HepG2 (cell line): Measurements from ENCODE around the gene IWS1. TPM values are rescaled to one million over a fixed set of nuclear protein-coding genes. Genes with fewer than 3 reads are reported as not detected.

Experiments used
- ARNTL ChIP-seq: sonication (generic); formaldehyde crosslinking; IDR thresholded peaks from 2 replicates; pipeline ENCODE4 v1.4.0; 2020; ENCODE audit warnings: mild to moderate bottlenecking, missing genetic modification reagents
- CENPT ChIP-seq: sonication (generic); formaldehyde crosslinking; IDR thresholded peaks from 2 replicates; pipeline ENCODE4 v1.8.0; 2022; ENCODE audit warnings: low read depth, mild to moderate bottlenecking, moderate library complexity, missing genetic modification reagents
- KAT7 ChIP-seq: IDR thresholded peaks from 2 replicates; pipeline ENCODE4 v1.6.1; 2018; ENCODE audit warnings: borderline replicate concordance, missing compliant biosample characterization
- KLF13 ChIP-seq: sonication (generic); formaldehyde crosslinking; IDR thresholded peaks from 2 replicates; pipeline ENCODE4 v1.4.0; 2020; ENCODE audit warnings: mild to moderate bottlenecking, missing genetic modification reagents
- MTF1 ChIP-seq: sonication (generic); formaldehyde crosslinking; IDR thresholded peaks from 2 replicates; pipeline ENCODE4 v1.5.0; 2020; ENCODE audit warnings: missing genetic modification reagents
- NFE2L2 ChIP-seq: fragments of 150-350 bp; IDR thresholded peaks from 2 replicates; pipeline ENCODE4 v1.6.1; 2014; ENCODE audit warnings: low read length
- NFIC ChIP-seq: IDR thresholded peaks from 2 replicates; pipeline ENCODE4 v1.6.1; 2012; ENCODE audit warnings: mild to moderate bottlenecking, low read length, inconsistent platforms
- PRMT3 ChIP-seq: sonication (generic); formaldehyde crosslinking; IDR thresholded peaks from 2 replicates; pipeline ENCODE4 v1.8.1; 2022; ENCODE audit warnings: low read depth, mild to moderate bottlenecking, moderate library complexity, missing genetic modification reagents, borderline replicate concordance
- RAD51 ChIP-seq: fragments of 450-650 bp; IDR thresholded peaks from 2 replicates; pipeline ENCODE4 v1.6.1; 2016; ENCODE audit warnings: borderline replicate concordance
- RFX5 ChIP-seq: IDR thresholded peaks from 2 replicates; pipeline ENCODE4 v1.6.1; 2011; ENCODE audit warnings: low read depth, low read length, improper control_type of control experiment
- SMARCE1 ChIP-seq: fragments of 450-650 bp; IDR thresholded peaks from 2 replicates; pipeline ENCODE4 v1.6.1; 2017; ENCODE audit warnings: borderline replicate concordance
- TBL1XR1 ChIP-seq: fragments of 150-350 bp; IDR thresholded peaks from 2 replicates; pipeline ENCODE4 v1.6.1; 2014; ENCODE audit warnings: borderline replicate concordance, low read length; ENCODE audit not compliant: partially characterized antibody
- TBP ChIP-seq: sonication (generic); formaldehyde crosslinking; IDR thresholded peaks from 2 replicates; pipeline ENCODE4 v1.5.0; 2020; ENCODE audit warnings: missing genetic modification reagents
- YY1 ChIP-seq: IDR thresholded peaks from 2 replicates; pipeline ENCODE4 v1.6.1; 2011; ENCODE audit warnings: low read length, low read depth, moderate library complexity, mild to moderate bottlenecking; ENCODE audit not compliant: insufficient read depth, insufficient replicate concordance
- ZFP41 ChIP-seq: sonication (generic); formaldehyde crosslinking; IDR thresholded peaks from 2 replicates; pipeline ENCODE4 v1.4.0; 2020; ENCODE audit warnings: mild to moderate bottlenecking, missing genetic modification reagents, borderline replicate concordance
- ZNF34 ChIP-seq: sonication (generic); formaldehyde crosslinking; IDR thresholded peaks from 2 replicates; pipeline ENCODE4 v1.4.0; 2020; ENCODE audit warnings: mild to moderate bottlenecking, missing genetic modification reagents, borderline replicate concordance
- ZNF484 ChIP-seq: sonication (generic); formaldehyde crosslinking; IDR thresholded peaks from 2 replicates; pipeline ENCODE4 v1.5.1; 2020; ENCODE audit warnings: mild to moderate bottlenecking, low read depth, missing genetic modification reagents, borderline replicate concordance
- ZNF552 ChIP-seq: sonication (generic); formaldehyde crosslinking; IDR thresholded peaks from 2 replicates; pipeline ENCODE4 v1.9.0; 2022; ENCODE audit warnings: missing genetic modification reagents, mild to moderate bottlenecking, borderline replicate concordance
- ZNF577 ChIP-seq: sonication (generic); formaldehyde crosslinking; IDR thresholded peaks from 2 replicates; pipeline ENCODE4 v1.4.0; 2020; ENCODE audit warnings: mild to moderate bottlenecking, low read depth, missing genetic modification reagents, borderline replicate concordance
- ZNF629 ChIP-seq: sonication (generic); formaldehyde crosslinking; conservative IDR thresholded peaks from 2 replicates; pipeline ENCODE4 v1.5.0; 2020; ENCODE audit warnings: missing genetic modification reagents
- ZNF773 ChIP-seq: sonication (generic); formaldehyde crosslinking; IDR thresholded peaks from 2 replicates; pipeline ENCODE4 v1.4.0; 2020; ENCODE audit warnings: missing genetic modification reagents, borderline replicate concordance
- ZNF83 ChIP-seq: sonication (generic); formaldehyde crosslinking; IDR thresholded peaks from 2 replicates; pipeline ENCODE4 v1.4.0; 2020; ENCODE audit warnings: missing genetic modification reagents, mild to moderate bottlenecking, borderline replicate concordance
- ZSCAN30 ChIP-seq: sonication (generic); formaldehyde crosslinking; IDR thresholded peaks from 2 replicates; pipeline ENCODE4 v1.5.0; 2020; ENCODE audit warnings: mild to moderate bottlenecking, missing genetic modification reagents
- polyA plus RNA-seq, 8 experiments: library from polyadenylated mRNA; depleted of rRNA in 3 of 8; stranded (reverse) in 7 of 8; unstranded in 1 of 8; fragments of >200 nt; fragmentation: Illumina TruSeq in 4 of 8; extraction: Trizol in 4 of 8; gene quantifications; 2 replicates each; pipeline versions ENCODE4 v1.2.1 to v1.2.3, GENCODE V29; 2011 to 2016; ENCODE audit warnings: low read depth in 4 of 8, missing spikeins in 1 of 8, mixed read lengths in 1 of 8; ENCODE audit not compliant: insufficient read depth in 1 of 8
- total RNA-seq, 5 experiments: library from RNA; depleted of rRNA; stranded (reverse); fragments of >200 nt; fragmentation: Illumina TruSeq; extraction: Trizol; gene quantifications; 2 replicates each; pipeline ENCODE4 v1.2.3, GENCODE V29; 2016; ENCODE audit warnings: low read depth in 1 of 5
- TF ChIP-seq, protein P1 (sequence below): sonication (generic); formaldehyde crosslinking; IDR thresholded peaks from 2 replicates; pipeline ENCODE4 v1.5.0; 2020; ENCODE audit warnings: mild to moderate bottlenecking, missing genetic modification reagents, borderline replicate concordance
- TF ChIP-seq, protein P2 (sequence below): sonication (generic); formaldehyde crosslinking; conservative IDR thresholded peaks from 2 replicates; pipeline ENCODE4 v1.4.0; 2020; ENCODE audit warnings: missing genetic modification reagents

IWS1 gene
- total and polyA plus RNA-seq, 2 of the 13 experiments (the other 11 are each of a cell fraction or from before 2014, with no cell fraction given), result 28.9 to 62.3 TPM

DNA sequence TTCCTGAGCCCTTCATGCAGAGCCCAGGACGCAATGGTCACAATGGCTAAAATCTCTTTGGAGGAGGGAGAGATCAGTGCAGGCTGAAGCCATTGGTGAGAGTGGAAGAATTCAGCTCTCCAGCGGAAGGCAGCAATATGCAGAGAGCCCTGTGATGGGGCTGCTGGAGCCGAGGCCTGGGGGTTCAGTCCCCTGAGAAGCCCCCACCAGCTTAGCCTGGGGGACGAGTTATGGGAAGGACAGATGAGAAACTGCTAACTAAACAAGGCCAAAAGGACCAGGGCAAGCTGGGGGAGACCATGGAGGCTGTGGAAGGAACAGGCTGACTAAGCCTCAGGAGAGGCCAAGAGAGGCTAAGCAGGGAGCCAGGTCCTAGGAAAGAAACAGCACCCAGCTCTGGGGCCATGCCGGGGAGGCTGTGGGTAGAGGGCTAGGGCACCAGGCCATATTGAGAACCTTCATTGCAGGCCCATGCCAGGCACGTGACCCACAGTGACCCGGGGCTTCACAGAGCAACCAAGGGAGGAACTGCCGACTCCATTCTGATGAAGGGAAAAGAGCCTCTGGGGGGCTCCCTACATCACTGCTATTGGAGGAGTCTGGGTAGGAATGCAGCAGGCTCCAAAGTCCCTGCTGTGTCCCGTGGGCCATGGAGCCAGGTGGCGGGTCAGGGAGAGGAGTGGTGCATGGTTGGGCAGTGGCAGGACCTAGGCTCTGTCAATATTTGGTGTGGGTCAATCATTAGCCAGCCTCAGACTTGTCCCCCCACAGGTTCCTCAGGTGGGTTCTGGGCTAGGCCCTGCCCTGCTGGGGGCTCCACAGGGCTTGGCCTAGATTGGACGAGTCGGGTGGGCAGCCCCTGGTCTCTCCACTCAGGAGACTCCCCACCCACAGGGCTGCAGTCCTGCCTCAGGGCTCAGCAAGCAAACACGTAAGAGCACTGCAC is 88.2 kb downstream of the IWS1 start (continued):
- TF ChIP-seq, protein P1, sequence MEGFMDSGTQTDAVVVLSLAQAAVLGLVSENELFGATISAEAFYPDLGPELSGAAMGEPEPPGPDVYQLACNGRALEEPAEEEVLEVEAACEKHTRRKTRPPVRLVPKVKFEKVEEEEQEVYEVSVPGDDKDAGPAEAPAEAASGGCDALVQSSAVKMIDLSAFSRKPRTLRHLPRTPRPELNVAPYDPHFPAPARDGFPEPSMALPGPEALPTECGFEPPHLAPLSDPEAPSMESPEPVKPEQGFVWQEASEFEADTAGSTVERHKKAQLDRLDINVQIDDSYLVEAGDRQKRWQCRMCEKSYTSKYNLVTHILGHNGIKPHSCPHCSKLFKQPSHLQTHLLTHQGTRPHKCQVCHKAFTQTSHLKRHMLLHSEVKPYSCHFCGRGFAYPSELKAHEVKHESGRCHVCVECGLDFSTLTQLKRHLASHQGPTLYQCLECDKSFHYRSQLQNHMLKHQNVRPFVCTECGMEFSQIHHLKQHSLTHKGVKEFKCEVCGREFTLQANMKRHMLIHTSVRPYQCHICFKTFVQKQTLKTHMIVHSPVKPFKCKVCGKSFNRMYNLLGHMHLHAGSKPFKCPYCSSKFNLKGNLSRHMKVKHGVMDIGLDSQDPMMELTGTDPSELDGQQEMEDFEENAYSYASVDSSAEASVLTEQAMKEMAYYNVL (CRISPR knock-in tag), result no peak; the same call in 1 of the 2 replicates
- TF ChIP-seq RFX5, result 0 out of 2 replicates have a peak, but pooled peaks have one; percentile 32
- TF ChIP-seq NFE2L2, result no peak
- TF ChIP-seq ZNF577, result no peak
- TF ChIP-seq YY1, result peak; percentile 83
- TF ChIP-seq, protein P2, sequence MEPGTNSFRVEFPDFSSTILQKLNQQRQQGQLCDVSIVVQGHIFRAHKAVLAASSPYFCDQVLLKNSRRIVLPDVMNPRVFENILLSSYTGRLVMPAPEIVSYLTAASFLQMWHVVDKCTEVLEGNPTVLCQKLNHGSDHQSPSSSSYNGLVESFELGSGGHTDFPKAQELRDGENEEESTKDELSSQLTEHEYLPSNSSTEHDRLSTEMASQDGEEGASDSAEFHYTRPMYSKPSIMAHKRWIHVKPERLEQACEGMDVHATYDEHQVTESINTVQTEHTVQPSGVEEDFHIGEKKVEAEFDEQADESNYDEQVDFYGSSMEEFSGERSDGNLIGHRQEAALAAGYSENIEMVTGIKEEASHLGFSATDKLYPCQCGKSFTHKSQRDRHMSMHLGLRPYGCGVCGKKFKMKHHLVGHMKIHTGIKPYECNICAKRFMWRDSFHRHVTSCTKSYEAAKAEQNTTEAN (CRISPR knock-in tag), result peak; percentile 76
- peak; percentile 81; the same call in 1 of the 2 replicates for TF ChIP-seq KAT7 (CRISPR knock-in tag)
- TF ChIP-seq ZNF484 (CRISPR knock-in tag), result no peak
- peak; percentile 72 for TF ChIP-seq RAD51
- TF ChIP-seq PRMT3 (CRISPR knock-in tag), result peak; percentile 15; the same call in 1 of the 2 replicates
- no peak for TF ChIP-seq SMARCE1
- TF ChIP-seq CENPT, result no peak
- TF ChIP-seq MTF1 (CRISPR knock-in tag), result 0 out of 2 replicates have a peak, but pooled peaks have one; percentile 17
- peak; percentile 26 for TF ChIP-seq ZNF629 (CRISPR knock-in tag)
- peak; percentile 83; the same call in 1 of the 2 replicates for TF ChIP-seq NFIC
- no peak for TF ChIP-seq ZNF83
- TF ChIP-seq ZSCAN30 (CRISPR knock-in tag), result 0 out of 2 replicates have a peak, but pooled peaks have one; percentile 67
- peak; percentile 32; the same call in 1 of the 2 replicates for TF ChIP-seq KLF13 (CRISPR knock-in tag)
- no peak for TF ChIP-seq ZNF773 (CRISPR knock-in tag)
- peak; percentile 83 for TF ChIP-seq TBL1XR1
- TF ChIP-seq TBP, result no peak
- peak; percentile 76; the same call in 1 of the 2 replicates for TF ChIP-seq ZNF552 (CRISPR knock-in tag)
- peak; percentile 83 for TF ChIP-seq ZNF34 (CRISPR knock-in tag)
- peak; percentile 97 for TF ChIP-seq ARNTL (CRISPR knock-in tag)
- TF ChIP-seq ZFP41, result peak; percentile 74; the same call in 1 of the 2 replicates
